Measurements from ENCODE around the gene TTC8. TPM values are rescaled to one million over a fixed set of nuclear protein-coding genes. Genes with fewer than 3 reads are reported as not detected.

The TTC8 gene
- total RNA-seq, 1 donor from 2014 or later: 9.0 TPM

DNA sequence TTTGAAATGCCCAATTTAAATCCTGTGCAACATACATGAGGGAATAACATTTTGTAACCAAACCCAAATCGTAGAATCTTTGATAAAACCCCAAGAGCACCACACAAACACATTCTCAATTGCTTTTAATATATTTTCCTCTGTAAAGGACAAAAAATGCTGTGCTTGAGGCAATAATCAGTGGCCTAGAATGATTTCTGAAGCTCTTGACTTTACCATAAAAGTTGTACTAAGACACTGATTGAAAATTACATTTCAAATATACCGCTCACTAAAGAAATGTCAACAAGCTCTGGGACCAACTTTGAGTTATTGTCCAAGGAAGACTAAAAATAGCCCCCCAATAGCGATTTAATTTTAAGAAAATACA, 33.2 kb upstream of the TTC8 start:
- H3K27me3 ChIP-seq (ENCODE audit: control insufficient read depth, insufficient read depth, low read length): peaks cover 9% of the 10 kb centered on the region
- FAIRE-seq (no peak), DNase-seq (ENCODE audit: low read depth) (no peak)
- TF ChIP-seq CTCF (IDR thresholded peaks at IDR 0.05; ENCODE audit: insufficient read depth, low read length, severe bottlenecking): no peak
- no peaks in the 10 kb centered on the region for H3K36me3 ChIP-seq (ENCODE audit: control insufficient read depth, insufficient read depth, low read length)
- no peak overlapping the region for H3K4me3 ChIP-seq (ENCODE audit: low read depth, low read length)

GRCh38 chr14:88791629-88792472, 32.6 kb upstream of the TTC8 start:
- Histone ChIP-seq H3K4me3 (ENCODE audit: low read depth, low read length) (peak overlapping the region; percentile 45), H3K27me3 (ENCODE audit: control insufficient read depth, insufficient read depth, low read length) (peaks cover 9% of the 10 kb centered on the region), H3K36me3 (ENCODE audit: control insufficient read depth, insufficient read depth, low read length) (no peaks in the 10 kb centered on the region)
- FAIRE-seq (no peak), DNase-seq (ENCODE audit: low read depth) (no peak)
- TF ChIP-seq CTCF (IDR thresholded peaks at IDR 0.05; ENCODE audit: insufficient read depth, low read length, severe bottlenecking): no peak

- TF ChIP-seq CTCF (IDR thresholded peaks at IDR 0.05; ENCODE audit: insufficient read depth, low read length, severe bottlenecking): peak; percentile 43
- FAIRE-seq: no peak
- DNase-seq (ENCODE audit: low read depth): peak; percentile 48
- Histone ChIP-seq H3K4me3 (ENCODE audit: low read depth, low read length) (peak within 1 kb of the TSS; percentile 45), H3K36me3 (ENCODE audit: control insufficient read depth, insufficient read depth, low read length) (no peaks in the 10 kb centered on the region), H3K27me3 (ENCODE audit: control insufficient read depth, insufficient read depth, low read length) (peaks cover 9% of the 10 kb centered on the region)
These were observed 31.8 kb upstream of the TTC8 start, which contains the start of gene EML5 for GRCh38 chr14:88792473-88793258. Gene EML5 (minus strand): TSS chr14:88792953. CDS start chr14:88792503, 450 bp downstream.

GRCh38 chr14:88793259-88793625, 31.2 kb upstream of the TTC8 start:
- FAIRE-seq: no peak

GRCh38 chr14:88798156-88798555, 26.3 kb upstream of the TTC8 start:
- no peak for FAIRE-seq
- Histone ChIP-seq H3K27me3 (ENCODE audit: control insufficient read depth, insufficient read depth, low read length) (no peaks in the 10 kb centered on the region), H3K4me3 (ENCODE audit: low read depth, low read length) (no peak overlapping the region), H3K36me3 (ENCODE audit: control insufficient read depth, insufficient read depth, low read length) (no peaks in the 10 kb centered on the region)
- no peak for TF ChIP-seq CTCF (IDR thresholded peaks at IDR 0.05; ENCODE audit: insufficient read depth, low read length, severe bottlenecking)
- no peak for DNase-seq (ENCODE audit: low read depth)

More at GRCh38 chr14:88793259-88793625, 31.2 kb upstream of the TTC8 start:
- Histone ChIP-seq H3K4me3 (ENCODE audit: low read depth, low read length) (peak overlapping the region; percentile 45), H3K27me3 (ENCODE audit: control insufficient read depth, insufficient read depth, low read length) (peaks cover 9% of the 10 kb centered on the region), H3K36me3 (ENCODE audit: control insufficient read depth, insufficient read depth, low read length) (no peaks in the 10 kb centered on the region)
- TF ChIP-seq CTCF (IDR thresholded peaks at IDR 0.05; ENCODE audit: insufficient read depth, low read length, severe bottlenecking): no peak
- no peak for DNase-seq (ENCODE audit: low read depth)

All from bronchial epithelial cell (primary cell).